ENCODE measurements around the gene ANKH. TPM values are rescaled to one million over a fixed set of nuclear protein-coding genes. Genes with fewer than 3 reads are reported as not detected.
A peak's percentile ranks its signal among the peaks of the same experiment; 100 is the strongest.

ANKH gene
- polyA plus RNA-seq, 3 donors, result 2.4 to 6.3 (median 3.1) TPM

- H3K9me3 ChIP-seq (replicated peaks in 1 of 2; ENCODE audit: control insufficient read depth in 1 of 2, insufficient read depth in 1 of 2, low read length in 2 of 2), result peaks cover 6 to 12% of the 10 kb centered on the region in 2 donors
- no peaks in the 10 kb centered on the region for H3K4me1 ChIP-seq (ENCODE audit: control insufficient read depth in 1 of 2, insufficient read depth in 2 of 2, low read length in 2 of 2)
- no peak for DNase-seq
- no peaks in the 10 kb centered on the region for H3K4me1 Mint-ChIP-seq
- peak; percentile 57 for TF ChIP-seq CTCF (IDR thresholded peaks at IDR 0.05)
- H3K4me2 ChIP-seq (replicated peaks; ENCODE audit: extremely low read depth, low read length, poor library complexity, severe bottlenecking), result no peak overlapping the region
- 27% methylated on average over 3 of the region's 6 CpGs for WGBS (ENCODE audit: insufficient coverage)
- intact Hi-C loops (cut with micrococcal nuclease), result loop anchor here in 1 of 2 donors (5.0 kb wide), 1 partner anchor 327 kb away; no protein-coding TSS in a partner anchor
- H3K36me3 ChIP-seq (replicated peaks in 1 of 2; ENCODE audit: control insufficient read depth in 1 of 2, insufficient read depth in 2 of 2, low read length in 2 of 2), result peaks cover 91 to 98% of the 10 kb centered on the region in 2 donors
- no peak overlapping the region for H2AFZ ChIP-seq (ENCODE audit: insufficient read depth, low read depth, low read length, poor library complexity, severe bottlenecking)
- H3K27me3 ChIP-seq (ENCODE audit: control insufficient read depth in 2 of 2, insufficient read depth in 2 of 2, low read length in 2 of 2), result no peaks in the 10 kb centered on the region
- no peak overlapping the region for H3K4me3 ChIP-seq (replicated peaks in 1 of 3; ENCODE audit: low read depth in 2 of 3, low read length in 3 of 3)
- no peak overlapping the region for H3K27ac Mint-ChIP-seq
- peaks cover 61% of the 10 kb centered on the region for H4K20me1 ChIP-seq (ENCODE audit: insufficient read depth, low read length)
- no peak overlapping the region for H3K4me3 Mint-ChIP-seq
- H3K36me3 Mint-ChIP-seq, result peaks cover 90 to 94% of the 10 kb centered on the region in 2 donors
- peaks cover 2 to 14% (median 10%) of the 10 kb centered on the region in 7 donors for H3K9me3 Mint-ChIP-seq
- H3K27me3 Mint-ChIP-seq (ENCODE audit: low read depth in 3 of 3), result peaks cover 0 to 1% (median 1%) of the 10 kb centered on the region in 3 donors
- H3K27ac ChIP-seq (ENCODE audit: low read depth in 1 of 2, low read length in 2 of 2), result no peak overlapping the region
- H3K9ac ChIP-seq (ENCODE audit: insufficient read depth, low read length, poor library complexity, severe bottlenecking), result no peak overlapping the region
- H3K79me2 ChIP-seq (ENCODE audit: insufficient read depth, low read length), result peaks cover 12% of the 10 kb centered on the region
These were observed 185.8 kb downstream of the ANKH start for GRCh38 chr5:14685757-14686156.

- no peaks in the 10 kb centered on the region for H3K4me1 Mint-ChIP-seq
These were observed 186.8 kb downstream of the ANKH start for GRCh38 chr5:14684757-14685156.

More at GRCh38 chr5:14684757-14685156, 186.8 kb downstream of the ANKH start:
- Mint-ChIP-seq H3K36me3 (peaks cover 88 to 93% of the 10 kb centered on the region in 2 donors), H3K27me3 (ENCODE audit: low read depth in 3 of 3) (peaks cover 0 to 1% (median 1%) of the 10 kb centered on the region in 3 donors), H3K9me3 (peaks cover 0 to 7% (median 4%) of the 10 kb centered on the region in 7 donors), H3K4me3 (no peak overlapping the region), H3K27ac (peak overlapping the region in 2 of 7 donors; percentile 4 to 50)
- 93% methylated on average over 5 of the region's 5 CpGs for WGBS (ENCODE audit: insufficient coverage)
- H3K9me3 ChIP-seq (replicated peaks in 1 of 2; ENCODE audit: control insufficient read depth in 1 of 2, insufficient read depth in 1 of 2, low read length in 2 of 2), result peaks cover 0 to 3% of the 10 kb centered on the region in 2 donors
- intact Hi-C loops (cut with micrococcal nuclease), result loop anchor here in 1 of 2 donors (5.0 kb wide), 1 partner anchor 328 kb away; no protein-coding TSS in a partner anchor
- H3K9ac ChIP-seq (ENCODE audit: insufficient read depth, low read length, poor library complexity, severe bottlenecking), result no peak overlapping the region
- H3K4me1 ChIP-seq (ENCODE audit: control insufficient read depth in 1 of 2, insufficient read depth in 2 of 2, low read length in 2 of 2), result no peaks in the 10 kb centered on the region
- H2AFZ ChIP-seq (ENCODE audit: insufficient read depth, low read depth, low read length, poor library complexity, severe bottlenecking), result no peak overlapping the region
- TF ChIP-seq CTCF (IDR thresholded peaks at IDR 0.05), result no peak
- DNase-seq, result no peak
- H3K27ac ChIP-seq (ENCODE audit: low read depth in 1 of 2, low read length in 2 of 2), result no peak overlapping the region
- peaks cover 18% of the 10 kb centered on the region for H3K79me2 ChIP-seq (ENCODE audit: insufficient read depth, low read length)
- H3K27me3 ChIP-seq (ENCODE audit: control insufficient read depth in 2 of 2, insufficient read depth in 2 of 2, low read length in 2 of 2), result no peaks in the 10 kb centered on the region
- no peak overlapping the region for H3K4me3 ChIP-seq (replicated peaks in 1 of 3; ENCODE audit: low read depth in 2 of 3, low read length in 3 of 3)
- peaks cover 88 to 98% of the 10 kb centered on the region in 2 donors for H3K36me3 ChIP-seq (replicated peaks in 1 of 2; ENCODE audit: control insufficient read depth in 1 of 2, insufficient read depth in 2 of 2, low read length in 2 of 2)
- peaks cover 63% of the 10 kb centered on the region for H4K20me1 ChIP-seq (ENCODE audit: insufficient read depth, low read length)
- H3K4me2 ChIP-seq (replicated peaks; ENCODE audit: extremely low read depth, low read length, poor library complexity, severe bottlenecking), result no peak overlapping the region
